ENCODE data around the gene ARHGEF11. TPM values are rescaled to one million over a fixed set of nuclear protein-coding genes. Genes with fewer than 3 reads are reported as not detected.
A peak's percentile ranks its signal among the peaks of the same experiment; 100 is the strongest.

The ARHGEF11 gene
- total and polyA plus RNA-seq, 12 donors: 10.4 to 34.5 (median 26.8) TPM

GRCh38 chr1:156987715-156988114 lies 57.8 kb downstream of the ARHGEF11 start:
- intact Hi-C loops (cut with DNase I): loop anchor here in 3 of 10 donors (5.0 to 10.0 kb wide), 2 partner anchors 87 to 570 kb away; no protein-coding TSS in a partner anchor
- Histone ChIP-seq H3K4me3 (no peak overlapping the region), H3K36me3 (peaks cover 0 to 47% (median 16%) of the 10 kb centered on the region in 9 donors), H3K4me1 (peaks cover 0 to 9% (median 0%) of the 10 kb centered on the region in 9 donors), H3K9me3 (no peaks in the 10 kb centered on the region), H3K27me3 (no peaks in the 10 kb centered on the region), H3K27ac (no peak overlapping the region)
- 92 to 93% methylated on average over 6 of the region's 6 CpGs for WGBS, 2 donors
- DNase-seq (no peak), ATAC-seq (no peak)
- no peak for TF ChIP-seq CTCF (IDR thresholded peaks at IDR 0.05)

GRCh38 chr1:156980551-156980950 lies 65.0 kb downstream of the ARHGEF11 start:
- peaks cover 0 to 13% (median 4%) of the 10 kb centered on the region in 9 donors for H3K4me1 ChIP-seq
- no peak for TF ChIP-seq CTCF (IDR thresholded peaks at IDR 0.05)
- H3K9me3 ChIP-seq: no peaks in the 10 kb centered on the region
- WGBS, 2 donors: 13 to 16% methylated on average over 4 of the region's 4 CpGs
- H3K36me3 ChIP-seq: peaks cover 0 to 96% (median 34%) of the 10 kb centered on the region in 9 donors
- peak in 2 of 8 donors; percentile 55 to 61 for ATAC-seq
- intact Hi-C loops (cut with DNase I): loop anchor here in 3 of 10 donors (5.0 to 10.0 kb wide), 2 partner anchors 92 to 94 kb away; no protein-coding TSS in a partner anchor
- no peaks in the 10 kb centered on the region for H3K27me3 ChIP-seq
- H3K4me3 ChIP-seq: no peak overlapping the region
- no peak for DNase-seq
- no peak overlapping the region for H3K27ac ChIP-seq

- DNase-seq: no peak
- no peak for TF ChIP-seq CTCF (IDR thresholded peaks at IDR 0.05)
- H3K27me3 ChIP-seq: no peaks in the 10 kb centered on the region
- H3K4me1 ChIP-seq: peaks cover 0 to under 1% (median 0%) of the 10 kb centered on the region in 9 donors
- WGBS, 2 donors: 72 to 75% methylated on average over 2 of the region's 2 CpGs
- peaks cover 0 to 100% (median 53%) of the 10 kb centered on the region in 9 donors for H3K36me3 ChIP-seq
- no peak overlapping the region for H3K4me3 ChIP-seq
- intact Hi-C loops (cut with DNase I): loop anchor here in 1 of 10 donors (10.0 kb wide), 1 partner anchor 100 kb away; no protein-coding TSS in a partner anchor
- no peak overlapping the region for H3K27ac ChIP-seq
- H3K9me3 ChIP-seq: no peaks in the 10 kb centered on the region
- ATAC-seq: no peak
Observed at GRCh38 chr1:156975084-156975483, 70.5 kb downstream of the ARHGEF11 start.

GRCh38 chr1:156973417-156973816 lies 72.1 kb downstream of the ARHGEF11 start:
- H3K27me3 ChIP-seq: no peaks in the 10 kb centered on the region
- no peaks in the 10 kb centered on the region for H3K9me3 ChIP-seq
- no peaks in the 10 kb centered on the region for H3K4me1 ChIP-seq
- ATAC-seq (no peak), DNase-seq (no peak)
- 92 to 100% methylated on average over 2 of the region's 2 CpGs for WGBS, 2 donors
- H3K4me3 ChIP-seq: no peak overlapping the region
- TF ChIP-seq CTCF (IDR thresholded peaks at IDR 0.05): no peak
- intact Hi-C loops (cut with DNase I): loop anchor here in 1 of 10 donors (10.0 kb wide), 1 partner anchor 101 kb away; no protein-coding TSS in a partner anchor
- peaks cover 0 to 100% (median 56%) of the 10 kb centered on the region in 9 donors for H3K36me3 ChIP-seq
- H3K27ac ChIP-seq: no peak overlapping the region

All from heart right ventricle (tissue), 16 donors.